MM.1S (cell line): Measurements from ENCODE around the gene G6PD.
"Not testable (repeated sequence)": the region's sequence is repeated elsewhere in the genome, so short reads cannot be mapped to it uniquely, and the experiment has no call there.

ENCODE experiments used
- CTCF ChIP-seq: fragments of 300-600 bp; sonication (generic); IDR thresholded peaks from 2 replicates; pipeline ENCODE4 v1.5.1; 2016; ENCODE audit warnings: antibody characterized with exemption, low read length, mixed read lengths
- EZH2 ChIP-seq: fragments of 300-600 bp; sonication (generic); optimal IDR thresholded peaks from 2 replicates; pipeline ENCODE3; 2017; ENCODE audit warnings: low read depth, mild to moderate bottlenecking, antibody characterized with exemption, low read length, mixed read lengths
- EZH2phosphoT487 ChIP-seq: fragments of 300-600 bp; sonication (generic); IDR thresholded peaks from 2 replicates; pipeline ENCODE4 v1.6.1; 2018; ENCODE audit warnings: antibody characterized with exemption, low read length

DNA sequence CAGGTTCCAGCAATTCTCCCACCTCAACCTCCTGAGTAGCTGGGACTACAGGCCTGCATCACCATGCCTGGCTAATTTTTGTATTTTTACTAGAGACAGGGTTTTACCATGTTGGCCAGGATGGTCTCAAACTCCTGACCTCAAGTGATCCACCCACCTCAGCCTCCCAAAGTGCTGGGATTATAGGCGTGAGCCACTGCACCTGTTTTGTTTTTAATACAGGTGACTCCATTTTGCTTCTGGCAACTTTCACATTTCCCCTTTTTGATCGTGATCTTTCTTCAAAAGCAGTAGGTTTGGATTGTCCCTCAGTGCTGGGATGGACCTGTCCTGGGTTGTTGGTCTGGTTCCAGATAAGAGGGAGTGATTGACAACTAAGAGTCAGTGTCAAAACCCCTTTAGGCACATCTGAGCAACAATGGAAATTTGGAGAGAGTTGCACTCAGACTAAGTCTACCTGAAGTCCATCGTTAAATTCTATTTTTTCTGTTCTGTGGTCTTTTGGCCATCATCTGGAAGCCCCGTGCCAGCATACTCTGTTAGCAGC, 50.0 kb downstream of the G6PD start:
- not testable (repeated sequence) for TF ChIP-seq EZH2, CTCF, EZH2phosphoT487
